HG03521 (cell line): ENCODE data around the gene CTNNA1.
"Not testable (repeated sequence)": the region's sequence is repeated elsewhere in the genome, so short reads cannot be mapped to it uniquely, and the experiment has no call there.

ENCODE experiments used
- ATAC-seq: cut with Tn5 transposase; IDR thresholded peaks from one replicate; pipeline ENCODE4 v1.9.1; 2021; ENCODE audit warnings: mild to moderate bottlenecking, moderate library complexity; ENCODE audit not compliant: unreplicated experiment

The CTNNA1 gene

DNA sequence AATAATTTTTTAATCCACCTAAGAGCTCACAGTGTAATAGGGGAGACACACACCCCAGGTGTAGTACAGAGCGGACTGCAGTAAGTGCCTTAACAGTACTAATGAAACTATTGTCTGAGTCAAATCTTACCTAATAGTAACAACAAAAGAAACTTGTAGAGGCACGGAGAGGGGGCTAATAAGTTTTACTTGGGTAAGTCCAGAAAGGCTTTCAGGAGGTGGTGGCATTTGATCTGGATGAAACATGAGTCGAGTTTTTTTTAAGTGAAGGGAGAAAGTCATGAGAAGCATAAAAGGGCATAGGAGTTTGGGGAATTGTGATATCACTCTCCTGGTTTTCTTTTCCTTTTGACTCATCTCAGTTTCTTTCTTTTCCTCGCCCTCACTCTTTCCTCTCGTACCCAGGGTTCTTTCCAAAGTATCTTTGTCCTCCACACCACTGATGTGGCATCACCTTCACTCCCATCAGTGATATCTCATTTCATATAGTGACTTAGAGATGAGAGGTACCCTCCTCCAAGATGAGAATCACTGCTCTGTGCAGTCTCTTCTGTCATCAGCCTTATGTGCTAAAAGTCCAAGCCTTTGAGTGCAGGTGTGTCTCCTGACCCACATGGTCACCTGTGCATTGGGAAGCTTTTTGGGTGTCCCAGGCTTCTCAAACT, 2.0 kb downstream of the CTNNA1 start:
- no peak for ATAC-seq

DNA sequence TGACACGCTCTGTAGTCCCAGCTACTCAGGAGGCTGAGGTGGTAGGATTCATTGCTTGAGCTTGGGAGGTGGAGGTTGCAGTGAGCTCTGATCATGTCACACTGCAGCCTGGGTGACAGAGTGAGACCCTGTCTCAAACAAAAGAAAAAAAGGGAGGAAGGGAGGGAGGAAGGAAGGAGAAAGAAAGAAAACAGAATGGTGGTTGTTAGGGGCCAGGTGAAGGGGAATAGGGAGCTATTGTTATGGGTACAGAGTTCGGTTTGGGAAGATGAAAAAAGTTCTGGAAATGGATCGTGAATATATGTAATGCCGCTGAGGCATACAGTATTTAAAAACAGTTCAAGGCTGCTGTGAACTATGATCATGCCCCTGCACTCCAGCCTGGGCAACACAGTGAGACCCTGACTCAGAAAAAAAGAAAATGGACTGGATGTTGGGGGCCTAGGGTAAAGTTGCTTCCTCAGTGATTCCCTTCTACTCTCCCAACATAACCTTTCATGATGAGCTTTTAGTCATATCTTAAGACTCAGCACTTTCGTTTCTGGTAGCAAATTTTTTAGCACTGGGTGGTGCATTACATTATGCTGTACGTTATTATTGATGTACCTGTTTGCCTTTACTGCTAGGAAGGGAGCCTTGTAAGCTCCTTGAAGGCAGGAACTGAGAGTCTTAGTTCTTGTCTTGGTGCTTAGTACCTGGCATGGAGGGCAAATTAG, 4.0 kb downstream of the CTNNA1 start:
- no peak for ATAC-seq

DNA sequence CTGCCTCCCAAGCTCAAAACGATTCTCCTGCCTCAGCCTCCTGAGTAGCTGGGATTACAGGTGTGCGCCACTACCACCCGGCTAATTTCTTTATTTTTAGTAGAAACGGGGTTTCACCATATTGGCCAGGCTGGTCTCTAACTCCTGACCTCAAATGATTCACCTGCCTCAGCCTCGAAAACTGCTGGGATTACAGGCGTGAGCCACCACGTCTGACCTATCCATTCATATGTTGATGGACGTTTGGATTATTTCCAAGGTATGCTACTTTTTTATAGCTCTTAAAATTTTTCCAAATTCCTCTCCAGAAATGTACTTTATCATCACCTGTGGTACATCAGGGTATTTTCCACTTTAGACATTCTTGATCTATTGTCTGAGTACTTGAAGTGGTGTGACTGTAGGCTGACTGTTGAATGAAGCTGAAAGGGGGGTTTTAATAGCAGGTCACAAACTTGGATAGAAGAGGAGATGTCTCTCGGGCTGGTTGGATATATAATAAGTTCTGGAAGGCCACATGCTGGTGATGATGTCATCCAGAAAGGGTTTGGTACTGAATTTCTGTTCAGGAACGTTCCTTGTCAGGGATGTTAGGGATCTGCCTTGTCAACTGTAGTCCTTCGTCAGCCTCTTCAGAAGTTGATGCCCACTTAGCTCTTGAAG, 7.4 kb downstream of the CTNNA1 start:
- no peak for ATAC-seq

DNA sequence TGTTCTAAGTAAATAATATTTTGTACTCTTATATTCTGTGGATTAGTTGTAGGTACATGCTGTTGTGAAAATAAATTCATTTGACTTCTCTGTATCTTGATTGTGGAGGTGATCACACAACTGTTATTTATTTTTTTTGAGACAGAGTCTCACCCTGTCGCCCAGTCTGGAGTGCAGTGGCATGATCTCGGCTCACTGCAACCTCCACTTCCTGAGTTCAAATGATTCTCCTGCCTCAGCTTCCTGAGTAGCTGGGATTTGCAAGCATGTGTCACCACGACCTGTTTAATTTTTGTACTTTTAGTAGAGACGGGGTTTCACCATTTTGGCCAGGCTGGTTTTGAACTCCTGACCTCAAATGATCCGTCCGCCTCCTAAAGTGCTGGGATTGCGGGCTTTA, 7.9 kb downstream of the CTNNA1 start:
- not testable (repeated sequence) for ATAC-seq

DNA sequence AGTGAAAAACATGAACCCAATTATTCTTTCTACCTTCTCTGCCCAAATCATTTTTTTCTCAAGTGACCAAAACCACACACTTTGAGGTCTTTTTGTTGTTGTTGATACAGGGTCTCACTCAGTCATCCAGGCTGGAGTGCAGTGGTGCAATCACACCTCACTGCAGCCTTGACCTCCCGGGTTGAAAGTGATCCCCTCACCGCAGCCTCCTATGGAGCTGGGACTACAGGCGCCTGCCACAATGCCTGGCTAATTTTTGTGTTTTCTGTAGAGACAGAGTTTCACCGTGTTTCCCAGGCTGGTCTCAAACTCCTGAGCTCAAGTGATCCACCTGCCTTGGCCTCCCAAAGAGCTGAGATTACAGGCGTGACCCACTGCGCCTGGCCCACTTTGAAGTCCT, 8.4 kb downstream of the CTNNA1 start:
- not testable (repeated sequence) for ATAC-seq

DNA sequence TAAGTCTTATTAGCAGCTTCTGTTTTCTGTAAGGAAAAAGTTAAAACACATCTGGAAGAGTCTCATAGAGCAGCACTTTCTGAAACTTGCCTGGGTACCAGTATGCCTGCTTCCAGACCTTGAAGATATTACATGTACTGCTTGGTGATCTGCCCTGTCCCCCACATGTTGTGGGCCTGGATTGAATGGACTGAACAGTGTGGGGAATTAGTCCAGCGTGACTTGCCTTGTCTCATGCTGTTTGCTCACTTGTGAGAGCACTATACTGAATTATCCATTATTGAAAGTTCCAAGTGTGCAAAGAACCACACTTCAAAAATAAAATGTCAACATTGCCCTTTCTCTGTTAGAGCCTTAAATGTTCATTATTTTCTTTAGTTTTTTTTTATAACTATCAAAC, 8.9 kb downstream of the CTNNA1 start:
- no peak for ATAC-seq

DNA sequence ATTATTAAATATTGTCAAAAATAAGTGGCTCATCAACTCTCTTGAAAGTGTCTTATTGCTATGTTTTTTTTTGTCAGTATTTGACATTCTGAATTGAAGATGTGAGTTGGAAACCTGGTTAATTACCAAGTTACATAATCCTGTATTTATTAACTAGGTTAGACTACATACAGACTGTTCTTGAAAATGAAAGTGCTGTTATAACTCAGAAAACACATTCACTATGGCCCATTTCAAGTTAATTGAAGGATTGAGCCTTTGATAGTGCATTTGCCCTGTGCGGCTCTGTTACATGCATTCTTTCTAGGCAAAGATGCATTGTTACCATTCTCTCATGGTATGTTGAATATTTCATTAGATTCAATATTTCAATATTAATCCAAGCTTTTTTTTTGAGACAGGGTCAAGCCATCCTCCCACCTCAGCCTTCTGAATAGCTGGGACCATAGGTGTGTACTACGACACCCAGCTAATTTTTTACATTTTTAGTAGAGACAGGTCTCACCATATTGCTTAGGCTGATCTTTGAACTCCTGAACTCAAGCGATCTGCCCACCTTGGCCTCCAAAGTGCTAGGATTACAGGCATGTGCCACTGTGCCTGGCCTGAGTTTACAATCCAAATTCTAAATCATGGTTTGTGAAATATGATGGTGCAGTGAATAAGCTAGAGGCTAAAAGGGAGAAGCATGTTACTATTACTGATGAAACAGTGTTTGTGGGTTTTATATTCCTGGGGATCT, 10.0 kb downstream of the CTNNA1 start:
- ATAC-seq: no peak

DNA sequence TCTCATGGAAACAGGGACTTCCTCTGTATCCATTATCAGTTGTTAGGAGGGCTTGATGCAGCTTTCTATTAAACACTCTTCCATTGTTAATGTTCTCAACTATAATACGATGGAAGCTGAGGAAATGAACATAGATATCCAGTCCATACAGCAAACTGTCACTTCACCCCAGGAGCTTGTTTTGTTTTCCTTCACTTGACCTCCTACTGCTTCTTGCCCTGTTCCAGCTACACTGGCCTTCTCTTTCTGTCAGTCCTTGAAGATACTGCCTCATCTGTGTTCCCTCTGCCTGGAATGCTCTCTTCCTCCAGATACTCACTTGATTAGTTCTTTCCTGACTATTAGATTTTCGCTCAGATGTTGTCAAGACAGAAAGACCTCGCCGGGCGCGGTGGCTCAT, 17.1 kb downstream of the CTNNA1 start:
- ATAC-seq: no peak

DNA sequence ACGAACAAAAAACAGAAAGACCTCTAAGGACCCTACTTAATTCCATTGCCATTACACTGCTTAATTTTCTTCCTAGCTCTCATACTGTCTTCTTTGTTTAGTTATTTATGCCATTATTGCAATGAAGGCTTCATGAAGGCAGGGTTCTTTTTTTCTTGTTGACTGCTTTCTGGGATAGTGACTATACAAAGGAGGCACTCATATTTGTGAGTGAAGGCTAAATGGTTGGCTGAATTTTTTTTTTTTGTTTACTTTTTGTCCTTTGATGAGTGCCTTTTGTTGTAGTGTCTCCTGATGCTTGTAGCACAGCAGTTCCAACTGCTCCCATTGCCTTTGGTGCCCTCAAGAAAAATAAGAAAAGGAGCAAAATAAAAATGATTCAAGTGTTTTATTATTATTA, 17.8 kb downstream of the CTNNA1 start:
- ATAC-seq: no peak

DNA sequence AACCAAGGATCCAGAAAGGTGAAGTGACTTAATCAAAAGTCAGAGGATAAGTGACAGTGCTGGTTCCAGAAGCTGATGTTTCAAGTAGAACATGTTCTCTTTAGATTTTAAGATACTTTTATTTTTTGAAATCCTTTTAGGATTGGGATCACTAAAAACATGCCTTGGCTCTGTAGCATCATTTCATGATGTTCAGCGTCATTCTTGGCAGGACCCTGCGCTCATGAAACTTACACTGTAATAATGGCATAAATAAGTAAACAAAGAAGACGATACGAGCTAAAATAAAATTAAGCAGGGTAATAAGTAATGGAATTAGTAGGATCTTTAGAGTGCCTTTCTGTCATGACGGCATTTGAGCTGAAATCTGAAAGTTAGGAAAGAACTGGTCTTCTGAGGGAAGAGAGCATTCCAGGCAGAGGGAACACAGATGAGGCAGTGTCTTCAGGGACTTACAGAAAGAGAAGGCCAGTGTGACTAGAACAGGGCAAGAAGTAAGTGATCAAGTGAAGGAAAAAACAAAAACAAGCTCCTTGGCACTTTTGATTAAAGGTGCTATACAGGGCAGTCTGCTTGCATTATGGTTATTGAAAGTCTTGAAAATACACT, 19.9 kb downstream of the CTNNA1 start:
- ATAC-seq: no peak

DNA sequence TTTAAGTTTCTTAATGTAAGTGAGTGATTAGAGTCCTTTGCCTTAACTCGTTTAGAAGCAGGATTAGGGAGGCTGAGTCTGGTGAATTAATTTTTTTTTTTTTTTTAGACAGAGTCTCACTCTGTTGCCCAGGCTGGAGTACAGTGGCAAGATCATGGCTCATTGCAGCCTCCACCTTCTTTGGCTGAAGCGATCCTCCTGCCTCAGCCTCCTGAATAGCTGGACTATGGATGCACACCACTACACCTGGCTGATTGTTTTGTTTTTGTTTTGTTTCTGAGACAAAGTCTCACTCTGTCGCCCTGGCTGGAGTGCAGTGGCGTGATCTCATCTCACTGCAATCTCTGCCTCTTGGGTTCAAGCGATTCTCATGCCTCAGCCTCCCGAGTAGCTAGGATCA, 20.4 kb downstream of the CTNNA1 start:
- ATAC-seq: not testable (repeated sequence)

DNA sequence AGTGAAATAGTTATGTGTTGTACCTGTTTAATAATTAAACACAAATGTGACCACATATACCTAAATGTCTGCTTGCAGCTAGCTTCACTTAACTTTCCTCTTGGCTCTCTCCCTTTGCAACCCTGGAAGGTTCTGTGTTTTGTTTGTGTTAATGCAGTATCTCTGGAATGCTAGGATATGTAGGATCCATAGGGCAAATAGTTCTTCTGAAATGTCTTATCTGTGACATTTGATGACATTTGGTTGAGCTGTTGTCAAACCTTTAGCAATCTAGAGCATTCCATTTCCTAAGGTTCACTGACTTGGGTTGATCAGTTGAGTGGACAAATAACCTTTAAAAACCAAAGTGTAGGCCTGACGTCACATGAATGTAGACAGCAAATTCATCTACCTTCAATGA, 21.8 kb downstream of the CTNNA1 start:
- ATAC-seq: no peak

DNA sequence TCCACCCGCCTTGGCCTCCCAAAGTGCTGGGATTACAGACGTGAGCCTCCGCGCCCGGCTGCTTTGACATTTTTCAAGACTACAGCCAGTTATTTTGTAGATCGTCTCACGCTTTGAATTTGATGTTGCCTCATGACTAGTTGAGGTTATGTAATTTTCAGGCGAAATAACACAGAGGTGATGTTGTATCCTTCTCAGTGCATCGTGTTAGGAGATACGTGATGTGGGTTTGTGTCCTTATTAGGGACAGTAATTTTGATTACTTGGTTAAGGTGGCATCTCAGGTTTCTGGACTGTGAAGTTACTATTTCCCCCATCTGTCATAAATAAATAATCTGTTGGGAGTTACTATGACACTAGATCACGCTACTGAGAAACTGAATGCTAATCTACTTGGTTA, 25.0 kb downstream of the CTNNA1 start:
- no peak for ATAC-seq

DNA sequence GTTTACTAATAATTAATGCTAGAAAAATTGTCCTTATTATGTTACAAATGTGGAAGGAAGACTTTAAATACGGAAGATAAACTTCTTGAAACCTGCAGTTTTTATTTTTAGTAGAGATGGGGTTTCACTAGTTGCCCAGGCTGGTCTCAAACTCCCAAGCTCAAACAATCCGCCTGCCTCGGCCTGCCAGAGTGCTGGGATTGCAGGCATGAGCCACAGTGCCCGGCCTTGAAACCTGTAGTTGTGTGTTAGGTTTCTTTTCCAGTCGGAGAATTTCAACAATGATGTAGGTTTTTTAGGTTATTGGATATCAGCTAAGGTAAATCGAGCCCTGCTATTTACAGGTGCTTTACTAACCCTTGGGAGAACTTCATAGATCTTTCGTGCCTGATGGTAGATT, 30.8 kb downstream of the CTNNA1 start:
- ATAC-seq: no peak

DNA sequence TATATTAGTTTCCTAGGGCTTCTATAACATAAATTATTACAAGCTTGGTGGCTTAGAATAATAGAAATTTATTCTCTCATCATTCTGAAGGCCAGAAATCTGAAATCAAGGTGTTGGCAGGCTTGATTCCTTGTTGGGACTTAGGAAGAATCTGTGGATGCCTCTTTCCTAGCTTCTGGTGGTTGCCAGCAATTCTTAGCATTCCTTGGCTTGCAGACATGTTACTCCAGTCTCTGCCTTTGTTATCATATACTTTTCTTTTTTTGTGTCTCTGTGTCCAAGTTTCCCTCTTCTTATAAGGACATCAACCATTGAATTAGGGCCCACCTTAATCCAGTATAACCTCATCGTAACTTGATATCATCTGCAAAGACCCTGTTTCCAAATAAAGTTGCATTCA, 31.4 kb downstream of the CTNNA1 start:
- ATAC-seq: no peak

DNA sequence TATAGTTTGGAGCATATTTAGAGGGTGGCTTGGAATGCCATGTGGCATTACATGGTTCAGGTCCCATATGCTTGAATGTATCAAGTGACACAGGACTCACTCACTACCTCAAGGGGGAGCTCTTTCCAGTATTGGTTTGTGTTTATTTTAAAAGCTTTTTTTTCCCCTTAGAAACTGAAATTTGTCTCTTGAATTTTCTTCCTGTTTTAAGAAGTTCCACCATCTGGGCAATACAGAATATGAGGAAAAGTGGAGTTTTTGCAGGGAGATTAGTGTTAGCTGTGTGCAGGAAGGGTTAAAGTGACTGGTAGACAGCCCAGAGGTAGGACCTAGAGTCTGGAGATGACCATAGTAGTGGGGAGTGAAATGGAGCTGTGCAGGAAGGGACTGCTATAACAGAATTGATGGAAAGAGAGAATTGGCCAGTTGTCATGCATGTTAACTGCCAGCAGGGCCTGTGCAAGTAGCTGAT, 36.6 kb downstream of the CTNNA1 start:
- ATAC-seq: no peak

DNA sequence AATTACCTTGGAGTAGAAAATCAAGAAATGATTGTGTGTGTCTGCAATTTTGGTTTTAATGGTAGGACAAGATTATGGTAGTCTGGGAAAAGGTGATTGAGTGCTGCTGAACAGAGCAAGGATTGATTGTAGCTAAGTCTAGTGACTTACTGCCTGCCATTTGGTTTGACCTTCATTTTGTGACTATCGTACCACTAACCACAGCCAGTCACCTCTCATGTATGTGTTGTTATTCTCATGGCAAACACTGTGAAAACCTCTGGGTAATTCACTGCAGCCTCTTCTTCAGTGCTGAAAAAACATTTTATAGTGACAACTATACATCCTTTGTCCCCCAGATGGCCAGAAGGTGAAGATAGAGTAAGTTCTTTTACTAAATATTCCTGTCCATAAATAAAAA, 37.5 kb downstream of the CTNNA1 start:
- no peak for ATAC-seq

DNA sequence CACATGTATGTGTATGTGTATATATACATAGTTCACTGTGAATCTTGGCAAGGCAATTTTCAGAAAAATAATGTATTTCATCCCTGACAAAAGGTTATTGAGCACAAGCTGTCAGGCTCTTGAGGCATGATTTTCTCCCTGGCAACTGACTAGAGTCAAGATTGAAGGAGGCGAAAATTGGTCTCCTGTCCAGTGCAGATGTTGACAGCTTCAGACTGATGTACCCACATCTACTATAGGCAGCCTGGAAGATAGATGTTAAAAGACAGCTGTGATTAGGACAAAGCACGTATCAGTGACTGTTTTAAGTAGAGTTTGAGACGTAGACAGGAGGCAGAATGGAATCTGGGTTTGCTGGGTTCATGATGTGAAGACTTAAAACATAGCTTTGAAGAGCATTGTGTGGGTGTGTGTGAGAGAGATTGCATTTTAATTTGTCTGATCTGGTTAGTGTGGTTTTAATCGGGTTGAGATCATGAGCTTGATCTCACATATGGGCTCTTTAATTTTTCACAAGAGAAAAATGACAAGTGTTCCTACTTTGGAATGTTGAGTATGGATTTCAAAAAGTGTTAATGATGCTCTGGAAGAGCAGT, 39.1 kb downstream of the CTNNA1 start:
- no peak for ATAC-seq

DNA sequence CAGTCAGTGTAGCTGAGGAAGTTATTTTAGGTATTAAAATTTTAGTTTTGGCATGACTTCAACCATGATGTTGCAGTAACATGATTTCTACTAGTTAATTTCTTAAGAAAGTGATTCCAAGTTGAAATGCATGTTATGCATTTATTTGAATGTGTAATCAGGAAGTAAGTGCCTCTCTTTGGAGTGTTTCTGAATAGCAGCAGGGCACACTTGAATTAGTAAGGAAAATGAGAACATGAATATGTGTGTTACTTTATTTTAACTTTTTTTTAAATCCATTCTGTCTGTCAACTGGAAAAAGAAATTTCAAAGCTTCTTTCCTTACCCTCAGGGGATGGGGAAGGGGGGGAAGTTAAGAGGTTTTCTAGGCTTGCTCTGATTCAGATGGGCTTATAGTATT, 40.4 kb downstream of the CTNNA1 start:
- no peak for ATAC-seq

DNA sequence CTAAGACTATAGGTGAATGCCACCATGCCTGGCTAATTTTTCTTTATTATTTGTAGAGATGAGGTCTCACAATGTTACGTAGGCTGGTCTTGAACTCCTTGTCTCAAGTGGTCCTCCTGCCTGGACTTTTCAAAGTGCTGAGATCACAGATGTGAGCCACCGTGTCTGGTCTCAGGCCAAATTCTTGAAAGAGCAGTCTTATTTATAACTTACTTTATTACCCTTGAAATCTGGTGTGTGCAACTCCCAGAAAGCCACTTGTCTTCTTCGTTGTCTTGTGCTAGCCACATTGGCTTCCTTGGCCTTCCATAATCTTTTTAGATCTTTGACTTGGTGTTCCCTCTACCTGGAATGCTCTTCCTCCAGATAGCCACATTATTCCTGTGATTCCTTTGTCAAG, 50.1 kb downstream of the CTNNA1 start:
- no peak for ATAC-seq

DNA sequence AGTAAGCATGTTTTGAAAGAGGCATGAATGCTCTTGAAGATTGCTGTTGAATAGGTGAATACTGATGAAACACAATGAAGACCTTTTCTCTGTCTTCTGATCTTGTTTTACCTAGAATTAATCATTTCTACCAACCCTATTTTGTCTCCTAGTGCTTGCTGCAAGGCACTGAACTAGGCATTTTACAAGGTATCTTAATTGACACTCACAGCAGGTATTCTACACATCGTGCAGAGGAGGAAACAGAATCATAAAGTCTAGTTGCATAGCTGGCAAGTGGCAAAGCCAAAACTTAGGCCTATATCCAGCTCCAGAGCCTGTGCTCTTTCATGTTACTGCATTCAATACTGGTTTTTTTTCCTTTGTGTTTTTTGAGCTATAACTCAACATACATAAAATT, 50.7 kb downstream of the CTNNA1 start:
- ATAC-seq: no peak
